K562 (cell line): Measurements from ENCODE around the gene VTCN1. TPM values are rescaled to one million over a fixed set of nuclear protein-coding genes. Genes with fewer than 3 reads are reported as not detected.

Experiments
- ATAC-seq: fragments of 200-7000 bp; cut with Tn5 transposase; 3 replicates; pipeline ENCODE4 v1.9.1; 2020; ENCODE audit warnings: moderate library complexity
- BruUV-seq: library from RNA; stranded (reverse); fragments of 400-500 nt; replicated peaks from 2 replicates; lab custom pipeline; 2021; lab: Mats Ljungman, UMichigan
- CTCF ChIA-PET: fragments of 300-600 bp; formaldehyde crosslinking; extraction: SDS; loops from one replicate; lab custom pipeline; 2021; ENCODE audit warnings: low intra/inter-chr PET ratio; lab: Yijun Ruan, JAX
- POLR2A ChIA-PET: fragments of 300-600, 350-650 bp; sonication (Branson Sonifier 250); formaldehyde crosslinking; extraction: SDS; loops from one replicate; lab custom pipeline; 2021; ENCODE audit warnings: antibody characterized with exemption, inconsistent platforms; lab: Yijun Ruan, JAX
- DNase-seq, 4 experiments: peaks; one replicate each; pipeline versions ENCODE4 v3.0.0 to v3.0.0-alpha.2; 2011 to 2018; ENCODE audit warnings: low spot score in 3 of 4, mixed read lengths in 3 of 4; ENCODE audit errors: extremely low read depth in 1 of 4
- FAIRE-seq: peaks from 2 replicates; lab custom pipeline; 2011; peaks lifted over from hg19 to GRCh38; lab: Jason Lieb, UNC
- H2AFZ ChIP-seq: 2 replicates; pipeline ENCODE4 v1.6.0; 2011; ENCODE audit warnings: low read depth, low read length, control low read depth, inconsistent platforms
- H3K27ac ChIP-seq: fragments of 200-600 bp; 3 replicates; pipeline ENCODE4 v1.8.0; 2011; ENCODE audit warnings: low read depth, mild to moderate bottlenecking, control low read depth, inconsistent platforms, low read length, moderate library complexity, mixed read lengths; ENCODE audit errors: extremely low read depth
- H3K27me3 ChIP-seq, 2 experiments: fragments of 300-600 bp in 1 of 2; 2 replicates in 1 of 2; 3 replicates in 1 of 2; pipeline versions ENCODE4 v1.6.0 to v1.8.0; 2011; ENCODE audit warnings: inconsistent platforms in 2 of 2, low read length in 2 of 2, mild to moderate bottlenecking in 1 of 2, mixed read lengths in 1 of 2, moderate library complexity in 1 of 2; ENCODE audit not compliant: control insufficient read depth in 2 of 2, insufficient read depth in 2 of 2
- H3K36me3 ChIP-seq: fragments of 300-600 bp; 3 replicates; pipeline ENCODE4 v1.8.0; 2011; ENCODE audit warnings: mild to moderate bottlenecking, low read length, inconsistent platforms; ENCODE audit not compliant: control insufficient read depth, insufficient read depth
- H3K4me1 ChIP-seq, 2 experiments: fragments of 200-600 bp in 1 of 2; replicated peaks in 1 of 2; 2 replicates in 1 of 2; 3 replicates in 1 of 2; pipeline versions ENCODE4 v1.5.1 to v1.8.0; 2011; ENCODE audit warnings: inconsistent platforms in 2 of 2, low read length in 2 of 2, mild to moderate bottlenecking in 1 of 2, mixed read lengths in 1 of 2, moderate library complexity in 1 of 2; ENCODE audit not compliant: control insufficient read depth in 2 of 2, insufficient read depth in 2 of 2
- H3K4me2 ChIP-seq: 2 replicates; pipeline ENCODE4 v1.6.1; 2011; ENCODE audit warnings: low read length, control low read depth, inconsistent platforms, mixed read lengths; ENCODE audit not compliant: insufficient read depth
- H3K4me3 ChIP-seq: fragments of 200-600 bp; sonication (generic), shearing (Covaris generic); 2 replicates; pipeline ENCODE4 v1.5.1; 2016; ENCODE audit warnings: control low read depth, inconsistent platforms
- H3K79me2 ChIP-seq: fragments of 200-600 bp; 3 replicates; pipeline ENCODE4 v1.8.0; 2011; ENCODE audit warnings: low read length, inconsistent platforms; ENCODE audit not compliant: control insufficient read depth, insufficient read depth
- H3K9ac ChIP-seq, 2 experiments: 2 replicates each; pipeline versions ENCODE4 v1.6.0 to v1.6.1; 2011; ENCODE audit warnings: low read depth in 2 of 2, low read length in 2 of 2, control low read depth in 1 of 2, inconsistent platforms in 1 of 2, mild to moderate bottlenecking in 1 of 2, mixed read lengths in 1 of 2; ENCODE audit not compliant: insufficient read depth in 1 of 2
- H3K9me1 ChIP-seq: one replicate; pipeline ENCODE4 v1.6.0; 2011; ENCODE audit warnings: inconsistent platforms, mild to moderate bottlenecking, low read length, moderate library complexity; ENCODE audit not compliant: control insufficient read depth, insufficient read depth
- H3K9me3 ChIP-seq: replicated peaks from 2 replicates; pipeline ENCODE4 v1.5.1; 2011; ENCODE audit warnings: low read depth, low read length, inconsistent platforms; ENCODE audit not compliant: control insufficient read depth, insufficient read depth
- H4K20me1 ChIP-seq: replicated peaks from 2 replicates; pipeline ENCODE4 v1.6.1; 2011; ENCODE audit warnings: low read length, inconsistent platforms, mixed read lengths; ENCODE audit not compliant: control insufficient read depth, insufficient read depth
- CBFA2T3 ChIP-seq: fragments of 450-650 bp; IDR thresholded peaks from 2 replicates; pipeline ENCODE4 v1.6.1; 2017
- ETV6 ChIP-seq, 3 experiments: fragments of 150-350 bp in 1 of 3; sonication (generic) in 1 of 3; formaldehyde crosslinking in 1 of 3; IDR thresholded peaks; 2 replicates each; pipeline versions ENCODE4 v1.6.1 to v1.8.0; 2014 to 2022; ENCODE audit warnings: borderline replicate concordance in 2 of 3, low read depth in 2 of 3, antibody characterized with exemption in 1 of 3, low read length in 1 of 3, mild to moderate bottlenecking in 1 of 3, missing genetic modification reagents in 1 of 3
- NR2C2 ChIP-seq, 2 experiments: fragments of 200-800 bp in 1 of 2; sonication (Bioruptor generic) in 1 of 2; sonication (generic) in 1 of 2; formaldehyde crosslinking in 1 of 2; IDR thresholded peaks; 2 replicates each; pipeline versions ENCODE4 v1.6.1 to v1.8.0; 2016 to 2022; ENCODE audit warnings: mild to moderate bottlenecking in 1 of 2, missing compliant biosample characterization in 1 of 2, missing genetic modification characterization in 1 of 2, missing genetic modification reagents in 1 of 2
- SMARCA5 ChIP-seq: fragments of 450-650 bp; IDR thresholded peaks from 2 replicates; pipeline ENCODE4 v1.6.1; 2016
- TCF3 ChIP-seq: sonication (generic); formaldehyde crosslinking; IDR thresholded peaks from 2 replicates; pipeline ENCODE4 v1.4.0; 2020; ENCODE audit warnings: mild to moderate bottlenecking, missing genetic modification reagents
- ZEB2 ChIP-seq: fragments of 450-650 bp; IDR thresholded peaks from 2 replicates; pipeline ENCODE4 v1.6.1; 2016
- ZNF143 ChIP-seq: sonication (generic); formaldehyde crosslinking; IDR thresholded peaks from 2 replicates; pipeline ENCODE4 v1.9.0; 2022; ENCODE audit warnings: mild to moderate bottlenecking, missing genetic modification reagents
- ZNF436 ChIP-seq: fragments of 250-450, 450-650 bp; sonication (Bioruptor Pico); formaldehyde crosslinking; IDR thresholded peaks from 2 replicates; pipeline ENCODE4 v1.7.0; 2020; ENCODE audit warnings: mild to moderate bottlenecking
- ZNF444 ChIP-seq: fragments of 250-450 bp; sonication (Bioruptor Pico); IDR thresholded peaks from 2 replicates; pipeline ENCODE4 v1.4.0; 2020; ENCODE audit warnings: mild to moderate bottlenecking, moderate library complexity
- WGBS: fragments of 100-300 bp; shearing (Covaris generic); methylation state at CpG from one replicate; pipeline ENCODE4 v1.1.6; 2016; ENCODE audit warnings: low coverage, mixed read lengths; ENCODE audit not compliant: insufficient coverage; ENCODE audit errors: missing lambda C conversion rate; 5-methylcytosine and 5-hydroxymethylcytosine counted together
- in situ Hi-C: fragments of 300-500 bp; cut with MboI; formaldehyde crosslinking; loops from 4 replicates; pipeline ENCODE4 v1.15.0; 2018; ENCODE audit warnings: inconsistent platforms, mixed read lengths
- intact Hi-C: fragments of 100-400 bp; cut with micrococcal nuclease; formaldehyde crosslinking; loops from 2 replicates; pipeline ENCODE4 v1.14.2; 2022
- polyA plus RNA-seq, 8 experiments: library from polyadenylated mRNA; depleted of rRNA in 4 of 8; stranded (reverse) in 5 of 8; unstranded in 3 of 8; fragments of >200 nt; fragmentation: Nextera tagmentation in 2 of 8; fragmentation: Illumina TruSeq in 1 of 8; extraction: Ambion mirVana in 2 of 8; extraction: Trizol in 1 of 8; gene quantifications; 2 replicates each; pipeline versions ENCODE4 v1.2.1 to v1.2.3, GENCODE V29; 2011 to 2014; ENCODE audit warnings: inconsistent platforms in 1 of 8, missing spikeins in 1 of 8
- total RNA-seq, 7 experiments: library from RNA; depleted of rRNA in 6 of 7; stranded (reverse); fragments of >200 nt in 6 of 7; fragmentation: Illumina TruSeq in 2 of 7; extraction: Trizol in 2 of 7; gene quantifications; 2 replicates each; pipeline versions ENCODE4 v1.2.1 to v1.2.3, GENCODE V29; 2011 to 2021; ENCODE audit warnings: low replicate concordance in 1 of 7
- TF ChIP-seq, protein P1 (sequence below): fragments of 450-650 bp; formaldehyde crosslinking; IDR thresholded peaks from 2 replicates; pipeline ENCODE4 v1.4.0; 2020; ENCODE audit warnings: mild to moderate bottlenecking
- TF ChIP-seq, protein P2 (sequence below), 3 experiments: fragments of 200-800 bp in 1 of 3; fragments of 250-450 bp in 1 of 3; fragments of 450-650 bp in 1 of 3; sonication (Bioruptor Pico) in 1 of 3; sonication (Bioruptor generic) in 1 of 3; formaldehyde crosslinking in 1 of 3; IDR thresholded peaks; 2 replicates each; pipeline versions ENCODE4 v1.6.1 to v1.8.0; 2016 to 2022; ENCODE audit warnings: mild to moderate bottlenecking in 2 of 3, missing genetic modification characterization in 2 of 3, missing compliant biosample characterization in 1 of 3, moderate library complexity in 1 of 3
- TF ChIP-seq, protein P3 (sequence below): fragments of 450-650 bp; IDR thresholded peaks from 2 replicates; pipeline ENCODE4 v1.6.1; 2014; ENCODE audit warnings: low read depth, mild to moderate bottlenecking, moderate library complexity, borderline replicate concordance
- TF ChIP-seq, protein P4 (sequence below): IDR thresholded peaks from 2 replicates; pipeline ENCODE4 v1.6.1; 2011; ENCODE audit not compliant: insufficient read length; ENCODE audit errors: extremely low read depth
- TF ChIP-seq, protein P5 (sequence below): sonication (generic); formaldehyde crosslinking; IDR thresholded peaks from 2 replicates; pipeline ENCODE4 v1.8.0; 2022; ENCODE audit warnings: missing genetic modification reagents, mild to moderate bottlenecking, moderate library complexity, borderline replicate concordance

Gene VTCN1
- total and polyA plus RNA-seq, 9 of the 15 experiments (the other 6 are each of a cell fraction or from before 2014, with no cell fraction given): not detected

DNA sequence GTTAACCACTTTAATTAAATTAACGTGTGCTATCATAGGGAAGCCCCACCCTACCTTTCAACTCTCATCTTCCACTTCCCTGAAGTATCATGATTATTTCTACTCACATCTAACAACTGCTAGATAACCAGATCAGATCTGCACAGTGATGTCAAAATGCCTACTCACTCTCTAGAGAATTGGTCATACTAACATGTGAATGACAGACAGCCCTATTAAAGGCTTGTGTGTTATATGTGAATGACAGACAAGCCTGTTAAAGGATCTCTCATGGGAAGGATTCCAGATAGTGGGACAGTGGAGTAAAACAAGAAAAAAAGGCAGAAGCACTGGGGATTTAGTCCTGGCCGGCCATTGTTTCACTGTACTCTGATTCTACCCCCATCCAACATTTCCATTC is 12.6 kb downstream of the VTCN1 start:
- Histone ChIP-seq H4K20me1 (no peaks in the 10 kb centered on the region), H3K27ac (no peak overlapping the region), H3K4me2 (no peak overlapping the region), H3K9me3 (no peaks in the 10 kb centered on the region), H3K4me3 (no peak overlapping the region), H3K9ac (no peak overlapping the region), H3K4me1 (no peaks in the 10 kb centered on the region), H3K79me2 (no peaks in the 10 kb centered on the region), H3K36me3 (no peaks in the 10 kb centered on the region), H3K9me1 (no peaks in the 10 kb centered on the region), H3K27me3 (peaks cover 3 to 8% of the 10 kb centered on the region in 2 experiments; a peak in 3 of 5 replicates), H2AFZ (no peak overlapping the region)
- ChIA-PET CTCF (no interaction called here), POLR2A (no interaction called here)
- no TSS peak for BruUV-seq
- WGBS: 0% methylated on average over 2 of the region's 2 CpGs
- in situ Hi-C loops (no loop called here), intact Hi-C loops (no loop called here)
- FAIRE-seq (no peak), DNase-seq (no peak), ATAC-seq (no peak)
- no peak for TF ChIP-seq SMARCA5
- TF ChIP-seq, protein P1, sequence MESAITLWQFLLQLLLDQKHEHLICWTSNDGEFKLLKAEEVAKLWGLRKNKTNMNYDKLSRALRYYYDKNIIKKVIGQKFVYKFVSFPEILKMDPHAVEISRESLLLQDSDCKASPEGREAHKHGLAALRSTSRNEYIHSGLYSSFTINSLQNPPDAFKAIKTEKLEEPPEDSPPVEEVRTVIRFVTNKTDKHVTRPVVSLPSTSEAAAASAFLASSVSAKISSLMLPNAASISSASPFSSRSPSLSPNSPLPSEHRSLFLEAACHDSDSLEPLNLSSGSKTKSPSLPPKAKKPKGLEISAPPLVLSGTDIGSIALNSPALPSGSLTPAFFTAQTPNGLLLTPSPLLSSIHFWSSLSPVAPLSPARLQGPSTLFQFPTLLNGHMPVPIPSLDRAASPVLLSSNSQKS (CRISPR knock-in tag): no peak
- TF ChIP-seq ZNF444 (CRISPR knock-in tag): no peak
- no peak for TF ChIP-seq ZNF436 (CRISPR knock-in tag)
- TF ChIP-seq, protein P2, sequence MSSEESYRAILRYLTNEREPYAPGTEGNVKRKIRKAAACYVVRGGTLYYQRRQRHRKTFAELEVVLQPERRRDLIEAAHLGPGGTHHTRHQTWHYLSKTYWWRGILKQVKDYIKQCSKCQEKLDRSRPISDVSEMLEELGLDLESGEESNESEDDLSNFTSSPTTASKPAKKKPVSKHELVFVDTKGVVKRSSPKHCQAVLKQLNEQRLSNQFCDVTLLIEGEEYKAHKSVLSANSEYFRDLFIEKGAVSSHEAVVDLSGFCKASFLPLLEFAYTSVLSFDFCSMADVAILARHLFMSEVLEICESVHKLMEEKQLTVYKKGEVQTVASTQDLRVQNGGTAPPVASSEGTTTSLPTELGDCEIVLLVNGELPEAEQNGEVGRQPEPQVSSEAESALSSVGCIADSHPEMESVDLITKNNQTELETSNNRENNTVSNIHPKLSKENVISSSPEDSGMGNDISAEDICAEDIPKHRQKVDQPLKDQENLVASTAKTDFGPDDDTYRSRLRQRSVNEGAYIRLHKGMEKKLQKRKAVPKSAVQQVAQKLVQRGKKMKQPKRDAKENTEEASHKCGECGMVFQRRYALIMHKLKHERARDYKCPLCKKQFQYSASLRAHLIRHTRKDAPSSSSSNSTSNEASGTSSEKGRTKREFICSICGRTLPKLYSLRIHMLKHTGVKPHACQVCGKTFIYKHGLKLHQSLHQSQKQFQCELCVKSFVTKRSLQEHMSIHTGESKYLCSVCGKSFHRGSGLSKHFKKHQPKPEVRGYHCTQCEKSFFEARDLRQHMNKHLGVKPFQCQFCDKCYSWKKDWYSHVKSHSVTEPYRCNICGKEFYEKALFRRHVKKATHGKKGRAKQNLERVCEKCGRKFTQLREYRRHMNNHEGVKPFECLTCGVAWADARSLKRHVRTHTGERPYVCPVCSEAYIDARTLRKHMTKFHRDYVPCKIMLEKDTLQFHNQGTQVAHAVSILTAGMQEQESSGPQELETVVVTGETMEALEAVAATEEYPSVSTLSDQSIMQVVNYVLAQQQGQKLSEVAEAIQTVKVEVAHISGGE (CRISPR knock-in tag; IDR thresholded peaks at IDR 0.05): no peak
- TF ChIP-seq, protein P3, sequence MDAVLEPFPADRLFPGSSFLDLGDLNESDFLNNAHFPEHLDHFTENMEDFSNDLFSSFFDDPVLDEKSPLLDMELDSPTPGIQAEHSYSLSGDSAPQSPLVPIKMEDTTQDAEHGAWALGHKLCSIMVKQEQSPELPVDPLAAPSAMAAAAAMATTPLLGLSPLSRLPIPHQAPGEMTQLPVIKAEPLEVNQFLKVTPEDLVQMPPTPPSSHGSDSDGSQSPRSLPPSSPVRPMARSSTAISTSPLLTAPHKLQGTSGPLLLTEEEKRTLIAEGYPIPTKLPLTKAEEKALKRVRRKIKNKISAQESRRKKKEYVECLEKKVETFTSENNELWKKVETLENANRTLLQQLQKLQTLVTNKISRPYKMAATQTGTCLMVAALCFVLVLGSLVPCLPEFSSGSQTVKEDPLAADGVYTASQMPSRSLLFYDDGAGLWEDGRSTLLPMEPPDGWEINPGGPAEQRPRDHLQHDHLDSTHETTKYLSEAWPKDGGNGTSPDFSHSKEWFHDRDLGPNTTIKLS: no peak
- no peak for TF ChIP-seq CBFA2T3
- TF ChIP-seq, protein P4, sequence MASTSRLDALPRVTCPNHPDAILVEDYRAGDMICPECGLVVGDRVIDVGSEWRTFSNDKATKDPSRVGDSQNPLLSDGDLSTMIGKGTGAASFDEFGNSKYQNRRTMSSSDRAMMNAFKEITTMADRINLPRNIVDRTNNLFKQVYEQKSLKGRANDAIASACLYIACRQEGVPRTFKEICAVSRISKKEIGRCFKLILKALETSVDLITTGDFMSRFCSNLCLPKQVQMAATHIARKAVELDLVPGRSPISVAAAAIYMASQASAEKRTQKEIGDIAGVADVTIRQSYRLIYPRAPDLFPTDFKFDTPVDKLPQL: no peak
- TF ChIP-seq ZEB2: no peak
- no peak for TF ChIP-seq ETV6 (IDR thresholded peaks at IDR 0.05; ENCODE audit: borderline replicate concordance in 1 of 2, low read depth in 2 of 2, low read length in 1 of 2)
- TF ChIP-seq ETV6 (CRISPR knock-in tag; IDR thresholded peaks at IDR 0.05; ENCODE audit: borderline replicate concordance): no peak
- TF ChIP-seq TCF3 (CRISPR knock-in tag): no peak
- no peak for TF ChIP-seq ZNF143 (CRISPR knock-in tag)
- TF ChIP-seq, protein P5, sequence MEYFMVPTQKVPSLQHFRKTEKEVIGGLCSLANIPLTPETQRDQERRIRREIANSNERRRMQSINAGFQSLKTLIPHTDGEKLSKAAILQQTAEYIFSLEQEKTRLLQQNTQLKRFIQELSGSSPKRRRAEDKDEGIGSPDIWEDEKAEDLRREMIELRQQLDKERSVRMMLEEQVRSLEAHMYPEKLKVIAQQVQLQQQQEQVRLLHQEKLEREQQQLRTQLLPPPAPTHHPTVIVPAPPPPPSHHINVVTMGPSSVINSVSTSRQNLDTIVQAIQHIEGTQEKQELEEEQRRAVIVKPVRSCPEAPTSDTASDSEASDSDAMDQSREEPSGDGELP (CRISPR knock-in tag): no peak
- TF ChIP-seq NR2C2 (CRISPR knock-in tag; IDR thresholded peaks at IDR 0.05): no peak
- TF ChIP-seq NR2C2 (tag; IDR thresholded peaks at IDR 0.05): no peak
